ENCODE data around the gene RPTOR. TPM values are rescaled to one million over a fixed set of nuclear protein-coding genes. Genes with fewer than 3 reads are reported as not detected.

The RPTOR gene
- total and polyA plus RNA-seq, 2 experiments from 2014 or later = 6.6 to 16.1 TPM

- no peak overlapping the region for H2AFZ ChIP-seq
- H4K20me1 ChIP-seq (ENCODE audit: insufficient read depth) = no peaks in the 10 kb centered on the region
- no peaks in the 10 kb centered on the region for H3K4me1 ChIP-seq (ENCODE audit: insufficient read depth)
- H3K4me2 ChIP-seq (ENCODE audit: unreplicated experiment) = no peak overlapping the region
- H3K9me2 ChIP-seq (ENCODE audit: insufficient read depth) = no peaks in the 10 kb centered on the region
- WGBS, 2 experiments (ENCODE audit: low coverage in 1 of 2, low lambda C conversion rate in 2 of 2, missing lambda C conversion rate in 2 of 2) = 83 to 94% methylated on average over 11 to 12 of the region's 13 CpGs
- H3K27ac ChIP-seq = no peak overlapping the region
- H3K36me3 ChIP-seq (ENCODE audit: low read depth) = no peaks in the 10 kb centered on the region
- H3K27me3 ChIP-seq (replicated peaks; ENCODE audit: insufficient read depth) = 0 out of 2 replicates have a peak, but pooled peaks cover 5% of the 10 kb centered on the region
- no peaks in the 10 kb centered on the region for H3K79me2 ChIP-seq (ENCODE audit: insufficient read depth)
- no peak overlapping the region for H3K4me3 ChIP-seq
- TF ChIP-seq EZH2 (IDR thresholded peaks at IDR 0.05; ENCODE audit: insufficient read depth, poor library complexity, severe bottlenecking) (no peak), EZH2phosphoT487 (IDR thresholded peaks at IDR 0.05; ENCODE audit: insufficient read depth, low read depth) (no peak)
- DNase-seq = no peak
- H3K9ac ChIP-seq = no peak overlapping the region
- in situ Hi-C loops (cut with MboI) = loop anchor here (5.0 kb wide), 1 partner anchor 540 kb away; no protein-coding TSS in a partner anchor
- no peaks in the 10 kb centered on the region for H3F3A ChIP-seq (ENCODE audit: insufficient read depth)
- no peaks in the 10 kb centered on the region for H3K9me3 ChIP-seq (ENCODE audit: low read depth)
Measured at GRCh38 chr17:80971704-80972304, 427.2 kb downstream of the RPTOR start.

GRCh38 chr17:80976701-80977100 is 432.1 kb downstream of the RPTOR start:
- Histone ChIP-seq H3K79me2 (ENCODE audit: insufficient read depth) (no peaks in the 10 kb centered on the region), H3K9ac (no peak overlapping the region), H3K9me3 (ENCODE audit: low read depth) (no peaks in the 10 kb centered on the region), H3K9me2 (ENCODE audit: insufficient read depth) (no peaks in the 10 kb centered on the region), H4K20me1 (ENCODE audit: insufficient read depth) (no peaks in the 10 kb centered on the region), H3K36me3 (ENCODE audit: low read depth) (no peaks in the 10 kb centered on the region), H3K4me1 (ENCODE audit: insufficient read depth) (no peaks in the 10 kb centered on the region), H3K27ac (no peak overlapping the region), H3K4me3 (no peak overlapping the region), H3K27me3 (replicated peaks; ENCODE audit: insufficient read depth) (no peaks in the 10 kb centered on the region), H3K4me2 (ENCODE audit: unreplicated experiment) (no peak overlapping the region), H3F3A (ENCODE audit: insufficient read depth) (no peaks in the 10 kb centered on the region), H2AFZ (no peak overlapping the region)
- in situ Hi-C loops (cut with MboI) = no loop called here
- 65 to 67% methylated on average over 3 of the region's 3 CpGs for WGBS, 2 experiments (ENCODE audit: low coverage in 1 of 2, low lambda C conversion rate in 2 of 2, missing lambda C conversion rate in 2 of 2)
- TF ChIP-seq EZH2 (IDR thresholded peaks at IDR 0.05; ENCODE audit: insufficient read depth, poor library complexity, severe bottlenecking) = no peak
- DNase-seq = no peak

- Histone ChIP-seq H3F3A (ENCODE audit: insufficient read depth) (no peaks in the 10 kb centered on the region), H3K9ac (no peak overlapping the region), H3K9me3 (ENCODE audit: low read depth) (no peaks in the 10 kb centered on the region), H3K4me2 (ENCODE audit: unreplicated experiment) (no peak overlapping the region), H3K79me2 (ENCODE audit: insufficient read depth) (no peaks in the 10 kb centered on the region), H3K27me3 (replicated peaks; ENCODE audit: insufficient read depth) (no peaks in the 10 kb centered on the region), H3K4me1 (ENCODE audit: insufficient read depth) (no peaks in the 10 kb centered on the region), H3K27ac (no peak overlapping the region), H3K4me3 (no peak overlapping the region), H3K36me3 (ENCODE audit: low read depth) (no peaks in the 10 kb centered on the region), H4K20me1 (ENCODE audit: insufficient read depth) (no peaks in the 10 kb centered on the region), H3K9me2 (ENCODE audit: insufficient read depth) (no peaks in the 10 kb centered on the region), H2AFZ (no peak overlapping the region)
- no peak for DNase-seq
- in situ Hi-C loops (cut with MboI) = no loop called here
- WGBS, 2 experiments (ENCODE audit: low coverage in 1 of 2, low lambda C conversion rate in 2 of 2, missing lambda C conversion rate in 2 of 2) = 67 to 68% methylated on average over 4 of the region's 4 CpGs
- no peak for TF ChIP-seq EZH2phosphoT487 (IDR thresholded peaks at IDR 0.05; ENCODE audit: insufficient read depth, low read depth)
- no peak for TF ChIP-seq EZH2 (IDR thresholded peaks at IDR 0.05; ENCODE audit: insufficient read depth, poor library complexity, severe bottlenecking)
Measured at GRCh38 chr17:80977172-80977571, 432.5 kb downstream of the RPTOR start.

GRCh38 chr17:80978499-80979497 is 434.2 kb downstream of the RPTOR start:
- Histone ChIP-seq H3K4me1 (ENCODE audit: insufficient read depth) (peaks cover under 1% of the 10 kb centered on the region; the same call in 1 of the 2 replicates), H3K9me3 (ENCODE audit: low read depth) (no peaks in the 10 kb centered on the region), H3K36me3 (ENCODE audit: low read depth) (no peaks in the 10 kb centered on the region), H3K27me3 (replicated peaks; ENCODE audit: insufficient read depth) (no peaks in the 10 kb centered on the region), H3K9me2 (ENCODE audit: insufficient read depth) (no peaks in the 10 kb centered on the region), H3K4me3 (no peak overlapping the region), H3K79me2 (ENCODE audit: insufficient read depth) (no peaks in the 10 kb centered on the region), H3K4me2 (ENCODE audit: unreplicated experiment) (no peak overlapping the region), H3K9ac (no peak overlapping the region), H3K27ac (no peak overlapping the region), H3F3A (ENCODE audit: insufficient read depth) (no peaks in the 10 kb centered on the region), H4K20me1 (ENCODE audit: insufficient read depth) (no peaks in the 10 kb centered on the region), H2AFZ (no peak overlapping the region)
- TF ChIP-seq EZH2phosphoT487 (IDR thresholded peaks at IDR 0.05; ENCODE audit: insufficient read depth, low read depth) (no peak), EZH2 (IDR thresholded peaks at IDR 0.05; ENCODE audit: insufficient read depth, poor library complexity, severe bottlenecking) (no peak)
- in situ Hi-C loops (cut with MboI) = no loop called here
- 85% methylated on average over 29 to 31 of the region's 31 CpGs for WGBS, 2 experiments (ENCODE audit: low coverage in 1 of 2, low lambda C conversion rate in 2 of 2, missing lambda C conversion rate in 2 of 2)
- no peak for DNase-seq
